KOPT-K1 (cell line): ENCODE data around the gene IPO5.
"Not testable (repeated sequence)": the region's sequence is repeated elsewhere in the genome, so short reads cannot be mapped to it uniquely, and the experiment has no call there.

Experiments
- H3K27ac ChIP-seq: fragments of 200-600 bp; sonication (generic); 2 replicates; pipeline ENCODE4 v1.5.1; 2016; ENCODE audit warnings: antibody characterized with exemption, mild to moderate bottlenecking, low read depth, low read length; ENCODE audit not compliant: poor library complexity, severe bottlenecking
- H3K36me3 ChIP-seq: fragments of 200-600 bp; sonication (generic); 2 replicates; pipeline ENCODE4 v1.5.1; 2017; ENCODE audit warnings: antibody characterized with exemption, mild to moderate bottlenecking, low read length, moderate library complexity; ENCODE audit not compliant: insufficient read depth
- H3K9me3 ChIP-seq: fragments of 200-600 bp; sonication (generic); 2 replicates; pipeline ENCODE4 v1.5.1; 2017; ENCODE audit warnings: antibody characterized with exemption, low read length, mild to moderate bottlenecking; ENCODE audit not compliant: insufficient read depth, poor library complexity, severe bottlenecking

IPO5 gene

DNA sequence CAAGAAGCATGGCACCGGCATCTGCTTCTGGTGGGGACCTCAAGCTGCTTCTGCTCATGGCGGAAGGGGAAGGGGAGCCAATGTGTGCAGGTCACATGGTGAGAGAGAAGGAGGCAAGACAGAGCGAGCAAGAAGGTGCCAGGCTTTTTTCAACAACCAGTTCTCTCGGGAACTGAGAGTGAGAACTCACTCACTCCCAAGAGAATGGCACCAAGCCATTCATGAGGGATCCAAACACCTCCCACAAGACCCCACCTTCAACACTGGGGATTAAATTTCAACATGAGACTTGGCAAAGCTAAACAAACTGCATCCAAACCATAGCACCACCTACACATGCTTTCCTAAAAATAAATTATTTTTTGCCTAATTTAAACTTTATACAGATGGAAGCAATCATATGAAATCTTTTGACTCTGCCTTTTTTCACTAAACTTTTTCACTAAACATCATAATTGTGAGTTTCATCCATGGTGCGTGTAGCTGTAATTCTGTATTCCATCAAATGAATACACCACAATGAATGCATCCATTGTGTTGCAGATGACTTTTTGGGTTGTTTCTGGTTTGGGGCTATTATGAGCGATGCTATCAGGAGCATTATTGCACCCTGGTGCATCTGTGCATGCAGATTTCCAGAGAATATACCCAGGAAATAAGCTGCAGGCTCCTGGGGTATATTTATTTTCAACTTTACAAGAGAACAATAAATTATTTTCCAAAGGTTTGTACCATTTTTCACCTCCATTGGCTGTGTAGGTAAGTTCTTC is 14.6 kb upstream of the IPO5 start:
- Histone ChIP-seq H3K27ac (no peak overlapping the region), H3K36me3 (no peaks in the 10 kb centered on the region), H3K9me3 (no peaks in the 10 kb centered on the region)

DNA sequence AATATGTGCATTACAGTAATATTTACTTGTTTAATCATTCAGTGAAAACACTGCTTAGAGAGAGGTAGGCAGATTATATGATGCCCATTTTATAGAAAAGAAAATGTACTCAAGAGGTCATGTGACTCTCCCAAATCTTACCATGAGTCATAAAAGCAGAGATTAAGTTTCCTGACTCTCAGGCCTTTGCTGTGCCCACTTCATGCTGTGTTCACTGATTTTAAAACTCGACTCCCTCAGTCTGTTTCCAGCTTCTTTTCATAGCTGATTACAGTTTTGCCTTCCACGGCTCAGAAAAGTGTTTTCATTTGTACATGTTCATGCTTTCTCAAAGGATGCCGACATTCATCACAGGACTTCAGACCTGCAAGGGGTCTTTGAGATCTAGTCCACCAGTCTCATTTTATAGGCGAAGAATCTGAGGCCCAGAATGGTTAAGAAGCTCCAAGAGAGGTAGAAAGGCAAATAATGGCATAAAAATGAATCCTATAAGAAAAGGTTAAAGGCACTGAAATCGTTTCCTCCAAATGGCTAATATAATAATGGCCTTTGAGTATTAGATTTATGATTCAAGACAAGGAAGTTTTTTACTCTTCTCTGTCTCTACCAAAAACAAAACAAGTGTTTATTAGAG is 9.0 kb upstream of the IPO5 start:
- H3K36me3 ChIP-seq = no peaks in the 10 kb centered on the region
- H3K9me3 ChIP-seq = no peaks in the 10 kb centered on the region
- no peak overlapping the region for H3K27ac ChIP-seq

GRCh38 chr13:97945342-97945741 is 8.1 kb upstream of the IPO5 start:
- no peaks in the 10 kb centered on the region for H3K36me3 ChIP-seq
- H3K27ac ChIP-seq = no peak overlapping the region
- peaks cover 5% of the 10 kb centered on the region for H3K9me3 ChIP-seq

GRCh38 chr13:97945792-97946419 is 7.6 kb upstream of the IPO5 start:
- peaks cover 8% of the 10 kb centered on the region for H3K9me3 ChIP-seq
- no peak overlapping the region for H3K27ac ChIP-seq
- no peaks in the 10 kb centered on the region for H3K36me3 ChIP-seq

- Histone ChIP-seq H3K27ac (no peak overlapping the region), H3K36me3 (no peaks in the 10 kb centered on the region), H3K9me3 (peaks cover 8% of the 10 kb centered on the region)
Observed at GRCh38 chr13:97946951-97947588, 6.4 kb upstream of the IPO5 start.

- no peaks in the 10 kb centered on the region for H3K36me3 ChIP-seq
- no peak overlapping the region for H3K27ac ChIP-seq
- peaks cover 8% of the 10 kb centered on the region for H3K9me3 ChIP-seq
Observed at GRCh38 chr13:97948041-97948440, 5.4 kb upstream of the IPO5 start.

DNA sequence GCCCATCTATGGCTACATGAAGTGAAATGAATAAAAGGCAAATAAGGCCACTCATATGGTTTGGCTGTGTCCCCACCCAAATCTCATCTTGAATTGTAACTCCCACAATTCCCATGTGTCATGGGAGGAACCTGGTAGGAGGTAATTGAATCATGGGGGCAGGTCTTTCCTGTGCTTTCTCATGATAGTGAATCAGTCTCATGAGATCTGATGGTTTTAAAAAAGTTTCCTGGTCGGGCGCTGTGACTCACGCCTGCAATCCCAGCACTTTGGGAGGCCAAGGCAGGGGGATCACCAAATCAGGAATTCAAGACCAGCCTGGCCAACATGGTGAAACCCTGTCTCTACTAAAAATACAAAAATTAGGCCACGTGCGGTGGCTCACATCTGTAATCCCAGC is 4.2 kb upstream of the IPO5 start:
- H3K36me3 ChIP-seq = not testable (repeated sequence)

GRCh38 chr13:97951376-97951775 is 2.1 kb upstream of the IPO5 start:
- Histone ChIP-seq H3K36me3 (no peaks in the 10 kb centered on the region), H3K9me3 (peaks cover 8% of the 10 kb centered on the region), H3K27ac (no peak overlapping the region)

More for the DNA sequence above, 4.2 kb upstream of the IPO5 start:
- H3K27ac ChIP-seq, H3K9me3 ChIP-seq: not testable (repeated sequence)

GRCh38 chr13:97952831-97953230 is 644 bp upstream of the IPO5 start:
- not testable (repeated sequence) for H3K36me3 ChIP-seq, H3K9me3 ChIP-seq, H3K27ac ChIP-seq

DNA sequence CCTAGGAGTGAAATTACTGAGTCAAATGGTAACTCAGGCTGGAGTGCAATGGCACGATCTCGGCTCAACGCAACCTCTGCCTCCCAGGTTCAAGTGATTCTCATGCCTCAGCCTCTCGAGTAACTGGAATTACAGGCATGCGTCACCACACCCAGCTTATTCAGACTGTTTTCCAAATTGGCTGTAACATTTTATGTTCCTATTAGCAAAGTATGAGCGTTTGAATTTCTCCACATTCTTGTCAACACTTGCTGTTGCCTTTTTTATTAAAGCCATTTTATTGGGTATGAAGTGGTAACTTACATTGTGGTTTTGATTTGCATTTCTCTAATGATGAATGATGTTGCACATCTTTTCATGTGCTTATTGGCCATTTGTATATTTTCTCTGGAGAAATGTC is 7.9 kb downstream of the IPO5 start:
- H3K9me3 ChIP-seq = no peaks in the 10 kb centered on the region
- H3K27ac ChIP-seq = no peak overlapping the region
- no peaks in the 10 kb centered on the region for H3K36me3 ChIP-seq

- Histone ChIP-seq H3K9me3 (no peaks in the 10 kb centered on the region), H3K36me3 (no peaks in the 10 kb centered on the region), H3K27ac (no peak overlapping the region)
Observed at GRCh38 chr13:97962887-97963286, 9.4 kb downstream of the IPO5 start.

GRCh38 chr13:97967226-97967625 is 13.8 kb downstream of the IPO5 start:
- Histone ChIP-seq H3K36me3 (no peaks in the 10 kb centered on the region), H3K27ac (no peak overlapping the region), H3K9me3 (no peaks in the 10 kb centered on the region)

- Histone ChIP-seq H3K27ac (no peak overlapping the region), H3K36me3 (no peaks in the 10 kb centered on the region), H3K9me3 (no peaks in the 10 kb centered on the region)
Observed at GRCh38 chr13:97967948-97968347, 14.5 kb downstream of the IPO5 start.

DNA sequence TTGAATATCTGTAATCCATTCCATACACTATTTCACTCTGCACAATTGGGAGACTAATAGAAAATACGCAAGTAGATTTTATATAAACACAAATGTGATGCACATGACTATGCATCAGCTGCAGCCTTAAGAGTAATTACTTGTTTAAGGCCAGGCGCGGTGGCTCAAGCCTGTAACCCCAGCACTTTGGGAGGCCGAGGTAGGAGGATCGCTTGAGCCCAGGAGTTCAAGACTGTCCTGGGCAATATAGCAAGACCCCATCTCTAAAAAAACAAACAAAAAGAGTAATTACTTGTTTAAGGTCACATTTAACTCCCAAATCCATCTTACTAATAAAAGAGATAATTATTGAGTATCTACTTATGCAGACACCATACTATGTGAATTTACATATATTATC is 18.0 kb downstream of the IPO5 start:
- H3K9me3 ChIP-seq = no peaks in the 10 kb centered on the region
- H3K27ac ChIP-seq = no peak overlapping the region
- H3K36me3 ChIP-seq = no peaks in the 10 kb centered on the region

- no peaks in the 10 kb centered on the region for H3K9me3 ChIP-seq
- H3K27ac ChIP-seq = no peak overlapping the region
- H3K36me3 ChIP-seq = no peaks in the 10 kb centered on the region
Observed at GRCh38 chr13:97974773-97975172, 21.3 kb downstream of the IPO5 start.
